IMR-90 (cell line): ENCODE results near the gene EPN3. TPM values are rescaled to one million over a fixed set of nuclear protein-coding genes. Genes with fewer than 3 reads are reported as not detected.

ENCODE experiments used
- ATAC-seq: fragments of 200-7000 bp; cut with Tn5 transposase; 2 replicates; pipeline ENCODE4 v1.9.1; 2020; ENCODE audit warnings: low read depth, mild to moderate bottlenecking, moderate library complexity
- BruUV-seq: library from RNA; stranded (reverse); fragments of 400-500 nt; replicated peaks from 2 replicates; lab custom pipeline; 2021; lab: Mats Ljungman, UMichigan
- CTCF ChIA-PET: fragments of 300-600 bp; formaldehyde crosslinking; extraction: SDS; loops from one replicate; lab custom pipeline; 2021; ENCODE audit warnings: antibody characterized with exemption; lab: Yijun Ruan, JAX
- POLR2A ChIA-PET: fragments of 300-600 bp; sonication (Branson Sonifier 250); formaldehyde crosslinking; loops from one replicate; lab custom pipeline; 2022; ENCODE audit warnings: antibody characterized with exemption; ENCODE audit not compliant: unreplicated experiment; lab: Charles Lee
- DNase-seq: peaks from one replicate; pipeline ENCODE4 v3.0.0; 2013
- H2AFZ ChIP-seq: replicated peaks from 2 replicates; pipeline ENCODE3; 2013; ENCODE audit warnings: low read length, mild to moderate bottlenecking; ENCODE audit not compliant: poor library complexity
- H2AK5ac ChIP-seq: 2 replicates; pipeline ENCODE4 v1.6.1; 2013; ENCODE audit warnings: low read depth, low read length, inconsistent platforms
- H2AK9ac ChIP-seq: replicated peaks from 2 replicates; pipeline ENCODE3; 2013; ENCODE audit warnings: mild to moderate bottlenecking, low read depth, low read length, moderate library complexity; ENCODE audit not compliant: poor library complexity
- H2BK120ac ChIP-seq: 2 replicates; pipeline ENCODE4 v1.6.1; 2013; ENCODE audit warnings: low read depth, low read length, inconsistent platforms
- H2BK15ac ChIP-seq: 3 replicates; pipeline ENCODE4 v1.6.1; 2013; ENCODE audit warnings: low read depth, low read length, inconsistent platforms
- H2BK20ac ChIP-seq: 2 replicates; pipeline ENCODE4 v1.6.1; 2013; ENCODE audit warnings: low read depth, mild to moderate bottlenecking, inconsistent platforms, low read length, moderate library complexity
- H2BK5ac ChIP-seq: 2 replicates; pipeline ENCODE4 v1.6.1; 2013; ENCODE audit warnings: mild to moderate bottlenecking, low read depth, low read length, inconsistent platforms; ENCODE audit not compliant: poor library complexity, severe bottlenecking
- H3K14ac ChIP-seq: replicated peaks from 2 replicates; pipeline ENCODE4 v1.6.1; 2013; ENCODE audit warnings: low read depth, low read length, inconsistent platforms
- H3K18ac ChIP-seq: 2 replicates; pipeline ENCODE4 v1.6.1; 2013; ENCODE audit warnings: low read depth, low read length, control low read depth
- H3K23ac ChIP-seq: 2 replicates; pipeline ENCODE4 v1.6.1; 2013; ENCODE audit warnings: low read depth, low read length, inconsistent platforms
- H3K27ac ChIP-seq: 2 replicates; pipeline ENCODE4 v1.5.1; 2013; ENCODE audit warnings: mild to moderate bottlenecking, control low read depth, low read length; ENCODE audit not compliant: insufficient read depth
- H3K27me3 ChIP-seq: 2 replicates; pipeline ENCODE4 v1.6.1; 2013; ENCODE audit warnings: low read length; ENCODE audit not compliant: control insufficient read depth, insufficient read depth
- H3K36me3 ChIP-seq: 2 replicates; pipeline ENCODE4 v1.6.1; 2013; ENCODE audit warnings: low read length, mixed read lengths; ENCODE audit not compliant: control insufficient read depth, insufficient read depth
- H3K4ac ChIP-seq: 2 replicates; pipeline ENCODE4 v1.6.1; 2013; ENCODE audit warnings: low read depth, low read length, inconsistent platforms
- H3K4me1 ChIP-seq: 2 replicates; pipeline ENCODE4 v1.6.1; 2013; ENCODE audit warnings: low read length, mixed read lengths; ENCODE audit not compliant: control insufficient read depth, insufficient read depth
- H3K4me2 ChIP-seq: 2 replicates; pipeline ENCODE4 v1.6.1; 2013; ENCODE audit warnings: low read depth, mild to moderate bottlenecking, control low read depth, low read length, moderate library complexity
- H3K4me3 ChIP-seq: 2 replicates; pipeline ENCODE4 v1.5.1; 2013; ENCODE audit warnings: low read depth, mild to moderate bottlenecking, control low read depth, low read length, moderate library complexity; ENCODE audit not compliant: insufficient read depth
- H3K56ac ChIP-seq: 2 replicates; pipeline ENCODE4 v1.6.1; 2013; ENCODE audit warnings: low read length, inconsistent platforms; ENCODE audit not compliant: insufficient read depth; ENCODE audit errors: extremely low read depth
- H3K79me1 ChIP-seq, 2 experiments: 2 replicates each; pipeline ENCODE4 v1.6.1; 2013; ENCODE audit warnings: low read length in 2 of 2, inconsistent platforms in 1 of 2, low read depth in 1 of 2
- H3K9ac ChIP-seq: 2 replicates; pipeline ENCODE4 v1.6.1; 2013; ENCODE audit warnings: low read depth, low read length, control low read depth
- H3K9me1 ChIP-seq: 2 replicates; pipeline ENCODE4 v1.6.1; 2013; ENCODE audit warnings: low read length, inconsistent platforms; ENCODE audit not compliant: insufficient read depth
- H3K9me3 ChIP-seq: 2 replicates; pipeline ENCODE4 v1.6.1; 2013; ENCODE audit warnings: low read length; ENCODE audit not compliant: control insufficient read depth, insufficient read depth
- H4K20me1 ChIP-seq: 2 replicates; pipeline ENCODE4 v1.6.1; 2013; ENCODE audit warnings: low read length, inconsistent platforms; ENCODE audit not compliant: insufficient read depth
- H4K5ac ChIP-seq: 2 replicates; pipeline ENCODE4 v1.6.1; 2013; ENCODE audit warnings: mild to moderate bottlenecking, low read depth, low read length, control low read depth
- H4K8ac ChIP-seq, 2 experiments: 2 replicates each; pipeline ENCODE4 v1.6.1; 2013; ENCODE audit warnings: low read depth in 2 of 2, low read length in 2 of 2, control low read depth in 1 of 2, inconsistent platforms in 1 of 2
- H4K91ac ChIP-seq: 2 replicates; pipeline ENCODE4 v1.6.1; 2013; ENCODE audit warnings: low read depth, low read length, inconsistent platforms; ENCODE audit not compliant: insufficient read depth
- BHLHE40 ChIP-seq: fragments of 150-350 bp; IDR thresholded peaks from 2 replicates; pipeline ENCODE4 v1.6.1; 2016; ENCODE audit warnings: mild to moderate bottlenecking, low read depth, low read length
- CEBPB ChIP-seq: IDR thresholded peaks from 2 replicates; pipeline ENCODE4 v1.6.1; 2012; ENCODE audit warnings: low read depth, low read length, improper control_type of control experiment
- FOS ChIP-seq: fragments of 150-350 bp; IDR thresholded peaks from 2 replicates; pipeline ENCODE4 v1.6.1; 2016; ENCODE audit warnings: low read depth, low read length
- MAFK ChIP-seq: IDR thresholded peaks from 2 replicates; pipeline ENCODE4 v1.6.1; 2012; ENCODE audit warnings: low read depth, low read length, improper control_type of control experiment
- MAZ ChIP-seq: IDR thresholded peaks from 2 replicates; pipeline ENCODE4 v1.6.1; 2012; ENCODE audit warnings: low read depth, mild to moderate bottlenecking, low read length, improper control_type of control experiment, moderate library complexity, borderline replicate concordance
- MXI1 ChIP-seq: IDR thresholded peaks from 2 replicates; pipeline ENCODE4 v1.6.1; 2012; ENCODE audit warnings: low read depth, mild to moderate bottlenecking, low read length, moderate library complexity, borderline replicate concordance
- NFE2L2 ChIP-seq: fragments of 150-350 bp; IDR thresholded peaks from 2 replicates; pipeline ENCODE4 v1.6.1; 2016; ENCODE audit warnings: low read depth, mild to moderate bottlenecking, low read length
- POLR2A ChIP-seq: IDR thresholded peaks from 2 replicates; pipeline ENCODE4 v1.6.1; 2012; ENCODE audit warnings: mild to moderate bottlenecking, low read depth, low read length
- RAD21 ChIP-seq: IDR thresholded peaks from 2 replicates; pipeline ENCODE4 v1.6.1; 2012; ENCODE audit warnings: low read length, improper control_type of control experiment
- RCOR1 ChIP-seq: IDR thresholded peaks from 2 replicates; pipeline ENCODE4 v1.6.1; 2012; ENCODE audit warnings: mild to moderate bottlenecking, low read length, improper control_type of control experiment; ENCODE audit not compliant: insufficient replicate concordance
- RFX5 ChIP-seq: IDR thresholded peaks from 2 replicates; pipeline ENCODE4 v1.8.0; 2012; ENCODE audit warnings: low read depth, mild to moderate bottlenecking, low read length, moderate library complexity
- SMC3 ChIP-seq: fragments of 150-350 bp; IDR thresholded peaks from 2 replicates; pipeline ENCODE4 v1.6.1; 2016; ENCODE audit warnings: low read depth, mild to moderate bottlenecking, antibody characterized with exemption, low read length, moderate library complexity
- WGBS, 2 experiments: methylation state at CpG; one replicate each; pipeline versions ENCODE4 v1.1.5 to v1.1.7; 2013; ENCODE audit warnings: missing lambda C conversion rate in 2 of 2; ENCODE audit not compliant: insufficient read length in 1 of 2; ENCODE audit errors: extremely low coverage in 2 of 2; 5-methylcytosine and 5-hydroxymethylcytosine counted together
- dilution Hi-C: fragments of 300-500 bp; cut with HindIII; formaldehyde crosslinking; loops from one replicate; pipeline ENCODE4 v1.14.3; 2018; ENCODE audit warnings: low sequenced_read_pairs; ENCODE audit not compliant: unreplicated experiment
- in situ Hi-C: fragments of 300-500 bp; cut with MboI; formaldehyde crosslinking; loops from 3 replicates; pipeline ENCODE4 v1.14.3; 2019; ENCODE audit warnings: low sequenced_read_pairs, inconsistent platforms, mixed read lengths
- intact Hi-C: fragments of 100-400 bp; cut with micrococcal nuclease; formaldehyde crosslinking; loops from 2 replicates; pipeline ENCODE4 v1.10.0; 2022
- polyA plus RNA-seq, 3 experiments: library from polyadenylated mRNA; depleted of rRNA; stranded (reverse); fragments of >200 nt; gene quantifications; 2 replicates each; pipeline ENCODE4 v1.2.3, GENCODE V29; 2012; ENCODE audit warnings: low replicate concordance in 1 of 3
- total RNA-seq: library from RNA; depleted of rRNA; stranded (reverse); fragments of >200 nt; gene quantifications from 2 replicates; pipeline ENCODE4 v1.2.3, GENCODE V29; 2012
- TF ChIP-seq, protein P1 (sequence below): fragments of 150-350 bp; IDR thresholded peaks from 2 replicates; pipeline ENCODE4 v1.6.1; 2016; ENCODE audit warnings: low read depth, mild to moderate bottlenecking, low read length, moderate library complexity, borderline replicate concordance
- TF ChIP-seq, protein P2 (sequence below): fragments of 150-350 bp; IDR thresholded peaks from 2 replicates; pipeline ENCODE4 v1.6.1; 2017; ENCODE audit warnings: mild to moderate bottlenecking, antibody characterized with exemption, low read length, low read depth
- TF ChIP-seq, protein P3 (sequence below): conservative IDR thresholded peaks from 2 replicates; pipeline ENCODE4 v1.5.1; 2012; ENCODE audit warnings: mild to moderate bottlenecking, low read depth, low read length, improper control_type of control experiment

Gene EPN3
- total and polyA plus RNA-seq, 2 of the 4 experiments (the other 2 are of a cell fraction): 0.09 TPM; not detected in 1

DNA sequence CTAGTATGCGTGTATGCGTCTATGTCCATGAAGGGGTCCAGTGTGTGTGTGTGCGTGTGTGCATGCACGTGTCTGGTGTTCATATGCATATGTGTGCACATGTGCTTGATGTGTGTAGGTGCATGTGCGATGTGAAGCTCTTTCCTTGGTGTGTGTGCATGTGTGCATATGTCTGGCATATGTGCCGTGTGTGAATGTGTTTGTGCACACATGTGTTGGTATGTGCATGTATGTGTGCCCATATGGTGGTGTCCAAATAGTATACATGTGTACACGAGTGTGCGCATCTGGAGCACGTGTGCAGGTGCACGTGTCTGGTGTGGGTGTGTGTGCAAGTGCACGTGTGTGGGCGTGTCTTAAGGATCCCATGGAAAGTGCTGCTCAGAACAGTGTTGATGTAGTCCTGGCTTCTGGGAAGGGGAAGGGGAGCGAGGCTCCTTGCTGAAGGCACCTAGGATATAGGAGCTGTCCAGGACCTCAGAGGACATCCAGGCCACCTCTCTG is 45.0 kb downstream of the EPN3 start:
- Histone ChIP-seq H3K4me1 (no peaks in the 10 kb centered on the region), H3K79me1 (no peaks in the 10 kb centered on the region), H2AK5ac (no peak overlapping the region), H4K20me1 (no peaks in the 10 kb centered on the region), H3K4ac (no peak overlapping the region), H2BK15ac (no peak overlapping the region), H3K4me2 (no peak overlapping the region), H2BK120ac (no peak overlapping the region), H2AFZ (no peak overlapping the region), H3K18ac (no peak overlapping the region), H3K27ac (no peak overlapping the region), H3K9me3 (no peaks in the 10 kb centered on the region), H3K4me3 (no peak overlapping the region), H3K9ac (no peak overlapping the region), H4K8ac (no peak overlapping the region), H2BK20ac (no peak overlapping the region), H4K5ac (no peak overlapping the region), H3K14ac (no peak overlapping the region), H3K9me1 (no peaks in the 10 kb centered on the region), H4K91ac (no peak overlapping the region), H3K56ac (no peak overlapping the region), H2BK5ac (no peak overlapping the region), H3K36me3 (no peaks in the 10 kb centered on the region), H2AK9ac (no peak overlapping the region), H3K23ac (no peak overlapping the region), H3K27me3 (peaks cover 52% of the 10 kb centered on the region)
- 85% methylated on average over 8 of the region's 13 CpGs; no CpG with 5 or more reads in 1 of the 2 experiments for WGBS, 2 experiments
- ChIA-PET CTCF (no interaction called here), POLR2A (no interaction called here)
- no peak for ATAC-seq
- in situ Hi-C loops: no loop called here
- TF ChIP-seq POLR2A (no peak), MAZ (no peak), RAD21 (no peak), MXI1 (no peak), BHLHE40 (no peak), SMC3 (no peak), NFE2L2 (no peak), MAFK (no peak), RFX5 (no peak), FOS (no peak), CEBPB (no peak), RCOR1 (no peak)
- TF ChIP-seq, protein P1, sequence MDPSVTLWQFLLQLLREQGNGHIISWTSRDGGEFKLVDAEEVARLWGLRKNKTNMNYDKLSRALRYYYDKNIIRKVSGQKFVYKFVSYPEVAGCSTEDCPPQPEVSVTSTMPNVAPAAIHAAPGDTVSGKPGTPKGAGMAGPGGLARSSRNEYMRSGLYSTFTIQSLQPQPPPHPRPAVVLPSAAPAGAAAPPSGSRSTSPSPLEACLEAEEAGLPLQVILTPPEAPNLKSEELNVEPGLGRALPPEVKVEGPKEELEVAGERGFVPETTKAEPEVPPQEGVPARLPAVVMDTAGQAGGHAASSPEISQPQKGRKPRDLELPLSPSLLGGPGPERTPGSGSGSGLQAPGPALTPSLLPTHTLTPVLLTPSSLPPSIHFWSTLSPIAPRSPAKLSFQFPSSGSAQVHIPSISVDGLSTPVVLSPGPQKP: no peak
- TF ChIP-seq, protein P2, sequence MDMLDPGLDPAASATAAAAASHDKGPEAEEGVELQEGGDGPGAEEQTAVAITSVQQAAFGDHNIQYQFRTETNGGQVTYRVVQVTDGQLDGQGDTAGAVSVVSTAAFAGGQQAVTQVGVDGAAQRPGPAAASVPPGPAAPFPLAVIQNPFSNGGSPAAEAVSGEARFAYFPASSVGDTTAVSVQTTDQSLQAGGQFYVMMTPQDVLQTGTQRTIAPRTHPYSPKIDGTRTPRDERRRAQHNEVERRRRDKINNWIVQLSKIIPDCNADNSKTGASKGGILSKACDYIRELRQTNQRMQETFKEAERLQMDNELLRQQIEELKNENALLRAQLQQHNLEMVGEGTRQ: no peak
- TF ChIP-seq, protein P3, sequence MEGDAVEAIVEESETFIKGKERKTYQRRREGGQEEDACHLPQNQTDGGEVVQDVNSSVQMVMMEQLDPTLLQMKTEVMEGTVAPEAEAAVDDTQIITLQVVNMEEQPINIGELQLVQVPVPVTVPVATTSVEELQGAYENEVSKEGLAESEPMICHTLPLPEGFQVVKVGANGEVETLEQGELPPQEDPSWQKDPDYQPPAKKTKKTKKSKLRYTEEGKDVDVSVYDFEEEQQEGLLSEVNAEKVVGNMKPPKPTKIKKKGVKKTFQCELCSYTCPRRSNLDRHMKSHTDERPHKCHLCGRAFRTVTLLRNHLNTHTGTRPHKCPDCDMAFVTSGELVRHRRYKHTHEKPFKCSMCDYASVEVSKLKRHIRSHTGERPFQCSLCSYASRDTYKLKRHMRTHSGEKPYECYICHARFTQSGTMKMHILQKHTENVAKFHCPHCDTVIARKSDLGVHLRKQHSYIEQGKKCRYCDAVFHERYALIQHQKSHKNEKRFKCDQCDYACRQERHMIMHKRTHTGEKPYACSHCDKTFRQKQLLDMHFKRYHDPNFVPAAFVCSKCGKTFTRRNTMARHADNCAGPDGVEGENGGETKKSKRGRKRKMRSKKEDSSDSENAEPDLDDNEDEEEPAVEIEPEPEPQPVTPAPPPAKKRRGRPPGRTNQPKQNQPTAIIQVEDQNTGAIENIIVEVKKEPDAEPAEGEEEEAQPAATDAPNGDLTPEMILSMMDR: no peak
- dilution Hi-C loops: no loop called here
- no peak for DNase-seq
- intact Hi-C loops: no loop called here
- BruUV-seq: no TSS peak
